GM12878 (cell line): ENCODE results near the gene NT5C. TPM values are rescaled to one million over a fixed set of nuclear protein-coding genes. Genes with fewer than 3 reads are reported as not detected.

Experiments used
- BCL11A ChIP-seq: IDR thresholded peaks from 2 replicates; pipeline ENCODE4 v1.6.1; 2011; ENCODE audit warnings: low read depth, low read length
- DPF2 ChIP-seq: fragments of 450-650 bp; IDR thresholded peaks from 2 replicates; pipeline ENCODE4 v1.6.1; 2017; ENCODE audit warnings: mild to moderate bottlenecking
- E2F8 ChIP-seq: fragments of 450-650 bp; IDR thresholded peaks from 2 replicates; pipeline ENCODE4 v1.6.1; 2018; ENCODE audit warnings: mild to moderate bottlenecking, low read depth, moderate library complexity; ENCODE audit not compliant: partially characterized antibody
- EGR1 ChIP-seq, 2 experiments: IDR thresholded peaks; 1 replicate in 1 of 2; 2 replicates in 1 of 2; pipeline ENCODE4 v1.6.1; 2011 to 2012; ENCODE audit warnings: low read depth in 2 of 2, low read length in 2 of 2, borderline replicate concordance in 1 of 2, mild to moderate bottlenecking in 1 of 2, moderate library complexity in 1 of 2
- IRF5 ChIP-seq: fragments of 450-650 bp; IDR thresholded peaks from 2 replicates; pipeline ENCODE4 v1.6.1; 2017; ENCODE audit warnings: borderline replicate concordance
- KDM1A ChIP-seq: fragments of 200-600 bp; sonication (generic); IDR thresholded peaks from 2 replicates; pipeline ENCODE4 v1.6.1; 2016; ENCODE audit warnings: borderline replicate concordance
- PAX8 ChIP-seq: fragments of 450-650 bp; IDR thresholded peaks from 2 replicates; pipeline ENCODE4 v1.6.1; 2017; ENCODE audit warnings: mild to moderate bottlenecking, moderate library complexity
- RAD21 ChIP-seq: IDR thresholded peaks from 2 replicates; pipeline ENCODE4 v1.6.1; 2011; ENCODE audit warnings: mild to moderate bottlenecking, low read depth, low read length, moderate library complexity; ENCODE audit not compliant: insufficient read depth
- RCOR1 ChIP-seq: conservative IDR thresholded peaks from 2 replicates; pipeline ENCODE4 v1.6.1; 2012; ENCODE audit warnings: low read depth, low read length, improper control_type of control experiment
- RFX5 ChIP-seq: IDR thresholded peaks from 2 replicates; pipeline ENCODE4 v1.6.1; 2011; ENCODE audit warnings: low read depth, low read length, improper control_type of control experiment
- RUNX3 ChIP-seq: IDR thresholded peaks from 2 replicates; pipeline ENCODE4 v1.6.1; 2012; ENCODE audit warnings: low read length, inconsistent platforms
- SMAD1 ChIP-seq: fragments of 450-650 bp; IDR thresholded peaks from 2 replicates; pipeline ENCODE4 v1.6.1; 2018; ENCODE audit warnings: mild to moderate bottlenecking, low read depth; ENCODE audit not compliant: partially characterized antibody
- SMC3 ChIP-seq: IDR thresholded peaks from 2 replicates; pipeline ENCODE4 v1.6.1; 2011; ENCODE audit warnings: low read length, improper control_type of control experiment, borderline replicate concordance
- ZZZ3 ChIP-seq: IDR thresholded peaks from 2 replicates; pipeline ENCODE4 v1.6.1; 2011; ENCODE audit warnings: low read depth; ENCODE audit not compliant: control insufficient read depth, insufficient read length
- polyA plus RNA-seq, 11 experiments: library from polyadenylated mRNA; depleted of rRNA in 4 of 11; unstranded in 6 of 11; stranded (reverse) in 5 of 11; fragments of >200 nt; fragmentation: Nextera tagmentation in 4 of 11; fragmentation: Illumina TruSeq in 1 of 11; extraction: Ambion mirVana in 4 of 11; extraction: Trizol in 1 of 11; gene quantifications; 1 replicate in 1 of 11; 2 replicates in 10 of 11; pipeline versions ENCODE4 v1.2.1 to v1.2.3, GENCODE V29; 2011 to 2016; ENCODE audit warnings: inconsistent platforms in 2 of 11, missing spikeins in 2 of 11, low read depth in 1 of 11
- total RNA-seq, 4 experiments: library from RNA; depleted of rRNA in 3 of 4; stranded (reverse); fragments of >200 nt in 3 of 4; fragmentation: Illumina TruSeq in 1 of 4; extraction: Trizol in 1 of 4; gene quantifications; 2 replicates each; pipeline versions ENCODE4 v1.2.1 to v1.2.3, GENCODE V29; 2013 to 2021
- TF ChIP-seq, protein P1 (sequence below): fragments of 450-650 bp; IDR thresholded peaks from 2 replicates; pipeline ENCODE4 v1.6.1; 2017; ENCODE audit warnings: mild to moderate bottlenecking
- TF ChIP-seq, protein P2 (sequence below): fragments of 450-650 bp; formaldehyde crosslinking; IDR thresholded peaks from 2 replicates; pipeline ENCODE4 v1.4.0; 2020; ENCODE audit warnings: mild to moderate bottlenecking, moderate library complexity

The NT5C gene
- total and polyA plus RNA-seq, 10 of the 15 experiments (the other 5 are each of a cell fraction or from before 2014, with no cell fraction given) = 3.7 to 158 (median 63.9) TPM

GRCh38 chr17:75109407-75110233 lies 21.9 kb downstream of the NT5C start, which contains the start of gene ARMC7 (continued):
- TF ChIP-seq E2F8 (no peak), RCOR1 (no peak), PAX8 (no peak), SMAD1 (no peak), BCL11A (no peak), RFX5 (no peak), SMC3 (peak; percentile 9; the same call in 1 of the 2 replicates), ZZZ3 (no peak), EGR1 (IDR thresholded peaks at IDR 0.05; ENCODE audit: borderline replicate concordance in 1 of 2, low read depth in 2 of 2, low read length in 2 of 2) (peak in 1 of 2 experiments; percentile 91; a peak in 2 of 3 replicates), RUNX3 (peak; percentile 16; the same call in 1 of the 2 replicates), RAD21 (no peak), DPF2 (peak; percentile 73; the same call in 1 of the 2 replicates), KDM1A (no peak), IRF5 (no peak)
- TF ChIP-seq, protein P1, sequence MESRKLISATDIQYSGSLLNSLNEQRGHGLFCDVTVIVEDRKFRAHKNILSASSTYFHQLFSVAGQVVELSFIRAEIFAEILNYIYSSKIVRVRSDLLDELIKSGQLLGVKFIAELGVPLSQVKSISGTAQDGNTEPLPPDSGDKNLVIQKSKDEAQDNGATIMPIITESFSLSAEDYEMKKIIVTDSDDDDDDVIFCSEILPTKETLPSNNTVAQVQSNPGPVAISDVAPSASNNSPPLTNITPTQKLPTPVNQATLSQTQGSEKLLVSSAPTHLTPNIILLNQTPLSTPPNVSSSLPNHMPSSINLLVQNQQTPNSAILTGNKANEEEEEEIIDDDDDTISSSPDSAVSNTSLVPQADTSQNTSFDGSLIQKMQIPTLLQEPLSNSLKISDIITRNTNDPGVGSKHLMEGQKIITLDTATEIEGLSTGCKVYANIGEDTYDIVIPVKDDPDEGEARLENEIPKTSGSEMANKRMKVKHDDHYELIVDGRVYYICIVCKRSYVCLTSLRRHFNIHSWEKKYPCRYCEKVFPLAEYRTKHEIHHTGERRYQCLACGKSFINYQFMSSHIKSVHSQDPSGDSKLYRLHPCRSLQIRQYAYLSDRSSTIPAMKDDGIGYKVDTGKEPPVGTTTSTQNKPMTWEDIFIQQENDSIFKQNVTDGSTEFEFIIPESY = no peak
- TF ChIP-seq, protein P2, sequence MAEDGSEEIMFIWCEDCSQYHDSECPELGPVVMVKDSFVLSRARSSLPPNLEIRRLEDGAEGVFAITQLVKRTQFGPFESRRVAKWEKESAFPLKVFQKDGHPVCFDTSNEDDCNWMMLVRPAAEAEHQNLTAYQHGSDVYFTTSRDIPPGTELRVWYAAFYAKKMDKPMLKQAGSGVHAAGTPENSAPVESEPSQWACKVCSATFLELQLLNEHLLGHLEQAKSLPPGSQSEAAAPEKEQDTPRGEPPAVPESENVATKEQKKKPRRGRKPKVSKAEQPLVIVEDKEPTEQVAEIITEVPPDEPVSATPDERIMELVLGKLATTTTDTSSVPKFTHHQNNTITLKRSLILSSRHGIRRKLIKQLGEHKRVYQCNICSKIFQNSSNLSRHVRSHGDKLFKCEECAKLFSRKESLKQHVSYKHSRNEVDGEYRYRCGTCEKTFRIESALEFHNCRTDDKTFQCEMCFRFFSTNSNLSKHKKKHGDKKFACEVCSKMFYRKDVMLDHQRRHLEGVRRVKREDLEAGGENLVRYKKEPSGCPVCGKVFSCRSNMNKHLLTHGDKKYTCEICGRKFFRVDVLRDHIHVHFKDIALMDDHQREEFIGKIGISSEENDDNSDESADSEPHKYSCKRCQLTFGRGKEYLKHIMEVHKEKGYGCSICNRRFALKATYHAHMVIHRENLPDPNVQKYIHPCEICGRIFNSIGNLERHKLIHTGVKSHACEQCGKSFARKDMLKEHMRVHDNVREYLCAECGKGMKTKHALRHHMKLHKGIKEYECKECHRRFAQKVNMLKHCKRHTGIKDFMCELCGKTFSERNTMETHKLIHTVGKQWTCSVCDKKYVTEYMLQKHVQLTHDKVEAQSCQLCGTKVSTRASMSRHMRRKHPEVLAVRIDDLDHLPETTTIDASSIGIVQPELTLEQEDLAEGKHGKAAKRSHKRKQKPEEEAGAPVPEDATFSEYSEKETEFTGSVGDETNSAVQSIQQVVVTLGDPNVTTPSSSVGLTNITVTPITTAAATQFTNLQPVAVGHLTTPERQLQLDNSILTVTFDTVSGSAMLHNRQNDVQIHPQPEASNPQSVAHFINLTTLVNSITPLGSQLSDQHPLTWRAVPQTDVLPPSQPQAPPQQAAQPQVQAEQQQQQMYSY (CRISPR knock-in tag) = no peak
